H9 (cell line): Measurements from ENCODE around the gene KLK1. TPM values are rescaled to one million over a fixed set of nuclear protein-coding genes. Genes with fewer than 3 reads are reported as not detected.

ENCODE experiments used
- DNase-seq: peaks from one replicate; pipeline ENCODE4 v3.0.0-alpha.2; 2017
- H2AFZ ChIP-seq: one replicate; pipeline ENCODE4 v1.6.1; 2013; ENCODE audit warnings: mild to moderate bottlenecking, low read length, control low read depth, moderate library complexity
- H2AK5ac ChIP-seq: 2 replicates; pipeline ENCODE4 v1.6.1; 2013; ENCODE audit warnings: low read length, control low read depth, mixed read lengths; ENCODE audit not compliant: insufficient read length
- H2BK120ac ChIP-seq: one replicate; pipeline ENCODE4 v1.6.1; 2013; ENCODE audit warnings: low read depth, mild to moderate bottlenecking, low read length, control low read depth, inconsistent platforms; ENCODE audit not compliant: poor library complexity, severe bottlenecking
- H2BK12ac ChIP-seq: 2 replicates; pipeline ENCODE4 v1.6.1; 2013; ENCODE audit warnings: low read length, control low read depth, mixed read lengths, low read depth; ENCODE audit not compliant: insufficient read length
- H2BK15ac ChIP-seq: 2 replicates; pipeline ENCODE4 v1.6.1; 2013; ENCODE audit warnings: low read depth, low read length, control low read depth
- H2BK20ac ChIP-seq: one replicate; pipeline ENCODE4 v1.6.1; 2013; ENCODE audit warnings: low read depth, mild to moderate bottlenecking, low read length, control low read depth, inconsistent platforms; ENCODE audit not compliant: poor library complexity, severe bottlenecking
- H2BK5ac ChIP-seq: 2 replicates; pipeline ENCODE4 v1.6.1; 2013; ENCODE audit warnings: low read length, control low read depth, mixed read lengths; ENCODE audit not compliant: insufficient read length
- H3K14ac ChIP-seq: 2 replicates; pipeline ENCODE4 v1.6.1; 2013; ENCODE audit warnings: low read length, control low read depth; ENCODE audit not compliant: insufficient read depth
- H3K18ac ChIP-seq: 2 replicates; pipeline ENCODE4 v1.6.1; 2013; ENCODE audit warnings: low read depth, mild to moderate bottlenecking, mixed read lengths, low read length, control low read depth; ENCODE audit not compliant: insufficient read length
- H3K23ac ChIP-seq: 2 replicates; pipeline ENCODE4 v1.6.1; 2013; ENCODE audit warnings: low read length, control low read depth, mixed read lengths, low read depth; ENCODE audit not compliant: insufficient read length
- H3K23me2 ChIP-seq: 2 replicates; pipeline ENCODE4 v1.6.1; 2013; ENCODE audit warnings: low read depth, mild to moderate bottlenecking, mixed read lengths, low read length, control low read depth; ENCODE audit not compliant: insufficient read length, poor library complexity, severe bottlenecking
- H3K27ac ChIP-seq: 2 replicates; pipeline ENCODE4 v1.5.1; 2013; ENCODE audit warnings: low read length, control low read depth, mixed read lengths, low read depth; ENCODE audit not compliant: insufficient read length
- H3K27me3 ChIP-seq: 2 replicates; pipeline ENCODE4 v1.6.1; 2013; ENCODE audit warnings: low read length, control low read depth, inconsistent platforms; ENCODE audit not compliant: insufficient read depth
- H3K4ac ChIP-seq: 2 replicates; pipeline ENCODE4 v1.6.1; 2013; ENCODE audit warnings: low read depth, mild to moderate bottlenecking, control low read depth, inconsistent platforms, low read length, moderate library complexity
- H3K4me1 ChIP-seq: 2 replicates; pipeline ENCODE4 v1.6.1; 2013; ENCODE audit warnings: low read length, control low read depth, inconsistent platforms; ENCODE audit not compliant: insufficient read depth
- H3K4me2 ChIP-seq: 2 replicates; pipeline ENCODE4 v1.6.1; 2013; ENCODE audit warnings: low read length, control low read depth, mixed read lengths; ENCODE audit not compliant: insufficient read length, insufficient read depth
- H3K56ac ChIP-seq: 2 replicates; pipeline ENCODE4 v1.6.1; 2013; ENCODE audit warnings: low read depth, mild to moderate bottlenecking, mixed read lengths, low read length, control low read depth; ENCODE audit not compliant: insufficient read length
- H3K79me1 ChIP-seq: 2 replicates; pipeline ENCODE4 v1.6.1; 2013; ENCODE audit warnings: low read depth, mild to moderate bottlenecking, moderate library complexity, low read length, control low read depth, inconsistent platforms; ENCODE audit not compliant: insufficient read depth, poor library complexity, severe bottlenecking
- H3K79me2 ChIP-seq: 2 replicates; pipeline ENCODE4 v1.6.1; 2013; ENCODE audit warnings: low read length, control low read depth, inconsistent platforms; ENCODE audit not compliant: insufficient read depth
- H3K9ac ChIP-seq: 2 replicates; pipeline ENCODE4 v1.6.1; 2013; ENCODE audit warnings: low read length, control low read depth, mixed read lengths; ENCODE audit not compliant: insufficient read length; ENCODE audit errors: extremely low read depth
- H3K9me3 ChIP-seq: one replicate; pipeline ENCODE4 v1.6.1; 2013; ENCODE audit warnings: low read depth, low read length, inconsistent platforms; ENCODE audit not compliant: control insufficient read depth
- H3T11ph ChIP-seq: one replicate; pipeline ENCODE4 v1.6.1; 2013; ENCODE audit warnings: mild to moderate bottlenecking, low read length, control low read depth, inconsistent platforms
- H4K20me1 ChIP-seq: one replicate; pipeline ENCODE4 v1.6.1; 2013; ENCODE audit not compliant: control insufficient read depth, insufficient read length, insufficient read depth
- H4K5ac ChIP-seq: 2 replicates; pipeline ENCODE4 v1.6.1; 2013; ENCODE audit warnings: low read depth, mild to moderate bottlenecking, mixed read lengths, low read length, control low read depth; ENCODE audit not compliant: insufficient read length
- H4K8ac ChIP-seq: replicated peaks from 2 replicates; pipeline ENCODE4 v1.6.1; 2013; ENCODE audit warnings: low read length, control low read depth, mixed read lengths, low read depth; ENCODE audit not compliant: insufficient read length
- H4K91ac ChIP-seq: 2 replicates; pipeline ENCODE4 v1.6.1; 2013; ENCODE audit warnings: low read depth, mild to moderate bottlenecking, moderate library complexity, mixed read lengths, low read length, control low read depth; ENCODE audit not compliant: insufficient read length
- H3K27ac Mint-ChIP-seq, 3 experiments: 2 replicates in 2 of 3; 3 replicates in 1 of 3; pipeline ENCODE4 v1.8.0; 2020 to 2021; ENCODE audit warnings: mixed read lengths in 3 of 3, mild to moderate bottlenecking in 1 of 3, moderate library complexity in 1 of 3
- H3K27me3 Mint-ChIP-seq: 2 replicates; pipeline ENCODE4 v1.8.0; 2021; ENCODE audit warnings: low read depth, mild to moderate bottlenecking, moderate library complexity, mixed read lengths
- H3K36me3 Mint-ChIP-seq, 3 experiments: 2 replicates in 2 of 3; 3 replicates in 1 of 3; pipeline ENCODE4 v1.8.0; 2020 to 2021; ENCODE audit warnings: low read depth in 3 of 3, mixed read lengths in 3 of 3; ENCODE audit not compliant: insufficient read depth in 1 of 3
- H3K4me1 Mint-ChIP-seq, 2 experiments: 2 replicates each; pipeline ENCODE4 v1.8.0; 2020; ENCODE audit warnings: mixed read lengths in 2 of 2
- H3K4me3 Mint-ChIP-seq, 2 experiments: 2 replicates in 1 of 2; 3 replicates in 1 of 2; pipeline ENCODE4 v1.8.0; 2020 to 2021; ENCODE audit warnings: mild to moderate bottlenecking in 2 of 2, mixed read lengths in 2 of 2, moderate library complexity in 1 of 2
- H3K9me3 Mint-ChIP-seq, 2 experiments: 2 replicates in 1 of 2; 3 replicates in 1 of 2; pipeline ENCODE4 v1.8.0; 2020; ENCODE audit warnings: mild to moderate bottlenecking in 2 of 2, mixed read lengths in 2 of 2, moderate library complexity in 1 of 2
- WGBS: extraction: QIAGEN DNeasy Blood & Tissue Kit; methylation state at CpG from one replicate; pipeline ENCODE4 v1.1.7; 2013; ENCODE audit warnings: missing lambda C conversion rate, low lambda C conversion rate, mixed read lengths; ENCODE audit not compliant: insufficient read length; ENCODE audit errors: extremely low coverage; 5-methylcytosine and 5-hydroxymethylcytosine counted together
- total RNA-seq: library from RNA; stranded (reverse); gene quantifications from 2 replicates; pipeline ENCODE4 v1.2.1, GENCODE V29; 2021
- TF ChIP-seq, protein P1 (sequence below): fragments of 200-600 bp; sonication (generic); conservative IDR thresholded peaks from 3 replicates; pipeline ENCODE4 v1.8.0; 2021; ENCODE audit warnings: antibody characterized with exemption, mild to moderate bottlenecking

Gene KLK1
- total RNA-seq, 1 experiment from 2014 or later: 2.3 TPM

DNA sequence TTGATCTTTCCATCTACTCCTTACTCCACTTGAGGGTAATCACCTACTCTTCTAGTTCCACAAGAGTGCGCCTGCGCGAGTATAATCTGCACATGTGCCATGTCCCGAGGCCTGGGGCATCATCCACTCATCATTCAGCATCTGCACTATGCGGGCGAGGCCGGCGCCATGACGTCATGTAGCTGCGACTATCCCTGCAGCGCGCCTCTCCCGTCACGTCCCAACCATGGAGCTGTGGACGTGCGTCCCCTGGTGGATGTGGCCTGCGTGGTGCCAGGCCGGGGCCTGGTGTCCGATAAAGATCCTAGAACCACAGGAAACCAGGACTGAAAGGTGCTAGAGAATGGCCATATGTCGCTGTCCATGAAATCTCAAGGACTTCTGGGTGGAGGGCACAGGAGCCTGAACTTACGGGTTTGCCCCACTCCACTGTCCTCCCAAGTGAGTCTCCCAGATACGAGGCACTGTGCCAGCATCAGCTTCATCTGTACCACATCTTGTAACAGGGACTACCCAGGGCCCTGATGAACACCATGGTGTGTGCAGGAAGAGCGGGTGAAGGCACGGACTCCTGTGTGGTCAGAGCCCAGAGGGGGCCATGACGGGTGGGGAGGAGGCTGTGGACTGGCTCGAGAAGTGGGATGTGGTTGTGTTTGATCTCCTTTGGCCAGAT lies 47.0 kb upstream of the KLK1 start:
- Histone ChIP-seq H3K23ac (no peak overlapping the region), H3K9me3 (no peaks in the 10 kb centered on the region), H2BK12ac (no peak overlapping the region), H3K18ac (no peak overlapping the region), H2AK5ac (no peak overlapping the region), H2AFZ (no peak overlapping the region), H4K91ac (no peak overlapping the region), H2BK5ac (no peak overlapping the region), H4K5ac (no peak overlapping the region), H3K23me2 (no peaks in the 10 kb centered on the region), H3K14ac (no peak overlapping the region), H3K4me1 (no peaks in the 10 kb centered on the region), H2BK120ac (no peak overlapping the region), H3K79me1 (no peaks in the 10 kb centered on the region), H3K27me3 (peaks cover 3% of the 10 kb centered on the region; the same call in 1 of the 2 replicates), H3K9ac (no peak overlapping the region), H3K79me2 (no peaks in the 10 kb centered on the region), H3K56ac (no peak overlapping the region), H3K4ac (no peak overlapping the region), H3T11ph (no peak overlapping the region), H4K8ac (no peak overlapping the region), H2BK20ac (no peak overlapping the region), H4K20me1 (no peaks in the 10 kb centered on the region), H2BK15ac (no peak overlapping the region), H3K4me2 (no peak overlapping the region), H3K27ac (no peak overlapping the region)
- H3K27me3 Mint-ChIP-seq: peaks cover 70% of the 10 kb centered on the region
- H3K36me3 Mint-ChIP-seq: no peaks in the 10 kb centered on the region
- H3K4me1 Mint-ChIP-seq: no peaks in the 10 kb centered on the region
- TF ChIP-seq, protein P1, sequence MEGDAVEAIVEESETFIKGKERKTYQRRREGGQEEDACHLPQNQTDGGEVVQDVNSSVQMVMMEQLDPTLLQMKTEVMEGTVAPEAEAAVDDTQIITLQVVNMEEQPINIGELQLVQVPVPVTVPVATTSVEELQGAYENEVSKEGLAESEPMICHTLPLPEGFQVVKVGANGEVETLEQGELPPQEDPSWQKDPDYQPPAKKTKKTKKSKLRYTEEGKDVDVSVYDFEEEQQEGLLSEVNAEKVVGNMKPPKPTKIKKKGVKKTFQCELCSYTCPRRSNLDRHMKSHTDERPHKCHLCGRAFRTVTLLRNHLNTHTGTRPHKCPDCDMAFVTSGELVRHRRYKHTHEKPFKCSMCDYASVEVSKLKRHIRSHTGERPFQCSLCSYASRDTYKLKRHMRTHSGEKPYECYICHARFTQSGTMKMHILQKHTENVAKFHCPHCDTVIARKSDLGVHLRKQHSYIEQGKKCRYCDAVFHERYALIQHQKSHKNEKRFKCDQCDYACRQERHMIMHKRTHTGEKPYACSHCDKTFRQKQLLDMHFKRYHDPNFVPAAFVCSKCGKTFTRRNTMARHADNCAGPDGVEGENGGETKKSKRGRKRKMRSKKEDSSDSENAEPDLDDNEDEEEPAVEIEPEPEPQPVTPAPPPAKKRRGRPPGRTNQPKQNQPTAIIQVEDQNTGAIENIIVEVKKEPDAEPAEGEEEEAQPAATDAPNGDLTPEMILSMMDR: peak; percentile 55
- no CpG with 5 or more reads among the region's 26 CpGs for WGBS
- H3K4me3 Mint-ChIP-seq: no peak overlapping the region
- H3K9me3 Mint-ChIP-seq: no peaks in the 10 kb centered on the region; a peak in 1 of 5 replicates
- H3K27ac Mint-ChIP-seq: peak overlapping the region in 1 of 3 experiments; percentile 82; a peak in 2 of 7 replicates
- peak; percentile 71 for DNase-seq
